GM18502 (cell line): ENCODE results near the gene HPX.
A peak's percentile ranks its signal among the peaks of the same experiment; 100 is the strongest.

Source experiments
- ATAC-seq: cut with Tn5 transposase; IDR thresholded peaks from one replicate; pipeline ENCODE4 v1.9.1; 2021; ENCODE audit warnings: mild to moderate bottlenecking; ENCODE audit not compliant: unreplicated experiment, poor library complexity

Gene HPX, protein sequence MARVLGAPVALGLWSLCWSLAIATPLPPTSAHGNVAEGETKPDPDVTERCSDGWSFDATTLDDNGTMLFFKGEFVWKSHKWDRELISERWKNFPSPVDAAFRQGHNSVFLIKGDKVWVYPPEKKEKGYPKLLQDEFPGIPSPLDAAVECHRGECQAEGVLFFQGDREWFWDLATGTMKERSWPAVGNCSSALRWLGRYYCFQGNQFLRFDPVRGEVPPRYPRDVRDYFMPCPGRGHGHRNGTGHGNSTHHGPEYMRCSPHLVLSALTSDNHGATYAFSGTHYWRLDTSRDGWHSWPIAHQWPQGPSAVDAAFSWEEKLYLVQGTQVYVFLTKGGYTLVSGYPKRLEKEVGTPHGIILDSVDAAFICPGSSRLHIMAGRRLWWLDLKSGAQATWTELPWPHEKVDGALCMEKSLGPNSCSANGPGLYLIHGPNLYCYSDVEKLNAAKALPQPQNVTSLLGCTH

GRCh38 chr11:6440906-6441358 lies at the start of gene HPX:
TSS of gene HPX (minus strand) at chr11:6440987. CDS start at chr11:6440963, 24 bp downstream.
- ATAC-seq = no peak

DNA sequence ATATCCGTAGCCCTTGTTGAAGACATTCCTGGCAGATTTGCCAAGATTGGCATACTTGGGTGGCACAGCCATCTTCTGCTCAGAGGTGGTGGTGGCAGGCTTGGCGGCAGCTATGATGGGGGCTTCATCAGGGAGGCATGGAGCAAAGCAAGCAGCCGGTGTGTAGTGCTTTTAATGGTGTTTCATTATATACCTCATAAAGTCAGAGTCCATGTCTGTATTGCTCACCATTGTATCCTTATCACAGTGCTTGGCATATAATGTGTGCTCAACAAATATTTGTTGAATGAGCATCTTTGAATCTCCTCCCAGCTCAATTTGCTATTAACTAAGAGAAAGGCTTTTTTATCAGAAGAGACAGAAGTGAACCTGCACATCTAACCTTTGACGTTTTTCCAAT lies 48.5 kb upstream of the HPX start:
- no peak for ATAC-seq

GRCh38 chr11:6488821-6489220 lies 48.0 kb upstream of the HPX start:
- ATAC-seq = no peak

- ATAC-seq = no peak
Measured at GRCh38 chr11:6488342-6488741, 47.6 kb upstream of the HPX start.

DNA sequence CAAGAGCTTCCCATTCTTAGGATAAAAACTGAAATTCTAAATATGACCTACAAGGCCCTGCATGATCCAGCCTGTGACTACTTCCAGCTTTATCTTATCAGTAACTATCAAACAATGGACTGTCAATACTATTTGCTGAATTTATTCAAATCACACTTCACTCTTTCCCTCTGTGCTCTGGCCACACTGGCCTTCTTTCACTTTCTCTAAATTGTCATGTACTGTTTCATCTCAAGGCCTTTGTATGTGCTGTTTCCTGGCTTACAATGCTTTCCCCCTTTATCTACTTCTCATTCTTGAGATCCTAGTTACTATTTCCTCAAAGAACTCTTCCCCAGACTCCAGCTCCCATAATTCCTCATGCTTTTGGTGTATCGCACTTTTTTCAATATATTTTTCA lies 46.2 kb upstream of the HPX start:
- no peak for ATAC-seq

DNA sequence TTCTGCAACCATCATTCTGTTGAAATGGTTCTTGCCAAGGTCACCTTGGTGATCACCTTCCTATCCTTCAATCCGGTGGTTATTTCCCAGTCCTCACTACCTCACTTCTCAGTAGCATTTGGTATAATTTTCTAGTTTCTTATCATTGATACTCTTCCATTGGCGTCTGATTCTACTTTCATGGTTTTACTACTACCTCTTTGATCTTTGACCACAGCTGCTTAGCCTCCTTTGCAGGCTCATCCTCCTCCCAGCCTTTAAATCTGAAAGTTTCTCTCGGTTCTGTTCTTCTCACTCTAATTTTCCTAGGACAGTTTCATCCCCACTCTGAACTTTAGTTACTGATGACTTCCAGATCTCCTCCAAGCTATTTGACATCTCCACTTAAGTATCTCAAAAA lies 45.5 kb upstream of the HPX start:
- no peak for ATAC-seq

GRCh38 chr11:6485661-6486060 lies 44.9 kb upstream of the HPX start:
- no peak for ATAC-seq

DNA sequence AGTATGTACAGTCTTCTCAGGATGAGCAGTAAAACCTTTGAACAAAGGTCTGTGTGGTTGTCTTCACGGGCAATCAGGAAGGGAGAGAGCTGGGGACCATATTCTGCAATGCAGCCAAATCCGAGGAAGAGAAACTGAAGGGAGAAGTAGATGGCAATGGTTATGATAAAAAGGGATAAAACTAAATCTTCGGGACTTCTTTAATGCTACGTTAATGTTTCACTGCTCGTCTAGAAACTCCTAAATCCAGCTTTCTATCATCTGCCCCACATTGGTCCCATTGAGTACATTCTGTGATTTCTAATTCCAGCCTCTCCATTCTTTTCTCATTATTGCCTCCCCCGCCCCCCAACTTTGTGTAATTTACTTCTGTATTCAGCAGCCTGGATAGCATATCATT lies 42.2 kb upstream of the HPX start:
- ATAC-seq = no peak

GRCh38 chr11:6482441-6482840 lies 41.7 kb upstream of the HPX start:
- ATAC-seq = no peak

DNA sequence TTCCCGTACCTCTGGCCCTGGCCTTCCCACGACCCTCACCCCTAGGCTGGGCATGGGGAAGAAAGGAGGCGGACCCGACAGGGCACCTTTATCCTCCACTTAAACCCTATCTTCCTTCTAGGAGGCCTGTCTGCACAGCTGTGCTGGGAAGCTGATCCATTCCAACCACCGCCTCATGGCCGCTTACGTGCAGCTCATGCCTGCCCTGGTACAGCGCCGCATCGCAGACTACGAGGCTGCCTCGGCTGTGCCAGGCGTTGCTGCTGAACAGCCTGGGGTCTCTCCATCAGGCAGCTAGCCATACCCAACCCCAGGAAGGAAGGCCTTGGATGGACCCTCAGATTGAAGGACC lies 41.1 kb upstream of the HPX start:
- ATAC-seq = peak; percentile 2

DNA sequence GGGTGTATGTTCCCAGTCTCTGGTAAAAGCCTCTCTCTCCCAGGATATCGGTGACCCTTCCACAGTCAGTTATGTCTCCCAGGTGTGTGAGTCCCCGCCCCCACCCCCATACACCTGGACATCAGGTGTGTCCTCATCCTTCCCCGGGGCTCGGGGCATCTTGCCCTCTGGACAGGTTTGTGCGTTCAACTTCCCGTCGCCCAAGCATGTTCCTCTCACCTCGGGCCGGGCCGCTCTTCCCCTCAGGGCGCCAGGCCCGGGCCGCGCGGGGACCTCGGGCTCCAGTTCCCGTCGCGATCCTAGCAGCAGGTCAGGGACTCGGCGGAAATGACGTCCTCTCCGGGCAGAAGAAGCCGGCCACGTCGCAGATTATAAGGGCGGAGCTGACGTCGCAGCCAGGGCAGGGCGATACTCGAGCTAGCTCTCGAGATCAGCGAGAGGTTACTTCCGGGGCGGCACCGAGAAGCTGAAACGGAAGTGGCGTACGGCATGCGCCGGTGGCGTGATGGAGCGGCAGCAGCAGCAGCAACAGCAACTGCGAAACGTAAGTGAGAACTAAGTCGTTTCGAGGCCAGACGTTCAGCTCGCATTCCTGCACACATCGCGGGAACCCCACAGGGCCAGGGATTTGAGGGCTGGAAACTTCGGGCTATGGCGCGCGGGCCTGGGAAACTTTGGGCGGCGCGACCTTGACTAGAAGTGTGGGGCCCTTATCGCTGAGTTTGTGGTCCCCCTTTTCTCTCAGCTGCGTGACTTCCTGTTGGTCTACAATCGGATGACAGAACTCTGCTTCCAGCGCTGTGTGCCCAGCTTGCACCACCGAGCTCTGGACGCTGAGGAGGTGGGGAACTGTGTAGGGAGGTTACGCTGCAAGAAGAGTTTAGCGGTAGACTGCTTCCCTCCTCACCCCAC lies 40.5 kb upstream of the HPX start, which contains the start of the genes ARFIP2 and TIMM10B:
Gene ARFIP2 (minus strand): TSS at position 320 of the 912 bp plus-strand sequence. CDS start 910 bp downstream, outside the sequence.
Gene TIMM10B (plus strand): TSS at position 490 of the 912 bp plus-strand sequence. CDS start 16 bp downstream, at position 506.
- ATAC-seq = peak; percentile 99

GRCh38 chr11:6480299-6480914 lies 39.6 kb upstream of the HPX start:
- no peak for ATAC-seq

DNA sequence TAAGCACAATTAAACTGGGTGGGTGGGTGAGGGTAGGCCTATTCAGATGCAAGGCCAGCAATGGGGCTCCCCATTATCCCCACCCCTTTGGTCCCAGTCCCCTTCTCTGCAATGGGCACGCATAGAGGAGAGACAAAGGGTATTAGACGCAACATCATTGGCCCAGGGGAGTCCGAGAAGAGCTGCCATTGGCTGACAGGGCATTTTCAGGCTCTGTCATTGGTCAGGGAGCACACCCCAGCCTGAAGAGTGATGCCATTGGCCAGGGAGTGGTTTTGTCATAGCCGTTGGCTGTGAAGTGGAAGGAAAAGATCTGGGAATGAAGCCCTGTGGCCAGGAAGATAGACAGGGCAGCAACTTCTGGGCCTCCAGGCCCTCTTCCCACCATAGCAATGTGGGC lies 35.8 kb upstream of the HPX start:
- no peak for ATAC-seq

DNA sequence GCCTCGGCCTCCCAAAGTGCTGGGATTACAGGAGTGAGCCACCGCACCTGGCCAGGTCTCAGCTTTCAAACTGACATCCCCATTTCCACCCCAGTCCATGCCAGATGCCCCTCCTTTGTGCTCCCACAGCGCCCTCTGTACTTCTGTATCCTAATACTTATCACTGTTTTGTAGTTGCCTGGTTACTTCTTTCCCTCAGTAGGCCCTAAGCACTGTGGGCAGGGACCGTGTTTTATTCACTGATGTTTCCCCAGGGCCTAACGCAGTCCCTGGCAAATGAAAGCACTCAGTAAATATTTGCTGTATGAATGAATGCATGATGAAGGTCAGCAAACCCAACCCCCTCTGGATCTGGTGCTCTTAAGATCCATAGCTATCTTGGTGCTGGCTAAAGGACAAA lies 35.1 kb upstream of the HPX start:
- no peak for ATAC-seq

GRCh38 chr11:6474806-6475500 lies 34.2 kb upstream of the HPX start:
- no peak for ATAC-seq

GRCh38 chr11:6474413-6474792 lies 33.6 kb upstream of the HPX start:
- ATAC-seq = no peak

DNA sequence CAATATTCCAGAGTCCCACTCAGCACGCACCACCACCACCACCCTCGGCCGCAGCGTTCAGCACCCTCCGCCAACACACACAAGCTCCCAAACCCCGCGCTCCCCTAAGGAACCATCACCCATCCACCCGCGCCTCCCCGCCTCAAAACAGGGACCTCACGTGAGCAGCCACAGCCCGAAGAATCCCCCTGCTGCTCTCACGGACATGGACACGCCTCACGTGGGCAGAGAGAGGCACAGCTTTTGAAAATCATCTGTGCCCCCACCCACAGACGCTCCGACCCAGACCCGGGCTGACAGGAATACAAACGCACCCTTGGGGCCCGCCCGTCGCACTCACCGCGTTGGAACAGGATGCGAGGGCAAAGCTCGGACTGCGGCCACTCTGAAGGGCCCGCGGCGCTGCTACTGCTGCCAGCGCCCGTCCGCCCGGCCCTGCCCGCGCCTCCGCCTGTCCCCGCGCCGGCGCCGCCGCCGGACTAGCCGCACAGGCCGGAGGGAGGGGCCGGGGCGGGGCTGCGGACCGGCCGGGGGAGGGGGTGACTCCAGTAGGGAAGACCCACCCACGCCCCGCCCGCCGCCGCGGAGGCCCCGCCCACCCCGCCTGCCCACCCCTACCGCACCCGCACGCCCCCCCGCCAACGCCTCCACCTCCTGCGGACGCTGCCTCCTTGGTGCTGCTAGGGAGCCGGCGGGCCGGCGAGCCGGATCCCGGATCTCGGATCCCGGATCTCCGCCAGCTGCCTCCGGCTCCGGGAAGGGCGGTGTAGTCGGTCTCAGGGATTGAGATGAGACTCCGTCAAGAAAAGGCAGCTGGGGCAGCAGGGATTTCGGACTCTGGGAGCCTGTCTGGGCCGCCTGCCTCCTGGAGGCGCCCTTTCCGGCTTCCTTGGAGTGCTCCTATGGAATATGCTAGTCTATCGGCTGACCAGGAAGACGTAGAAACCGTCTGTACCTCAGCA lies 32.9 kb upstream of the HPX start, which contains the start of gene TRIM3:
Gene TRIM3 (minus strand): TSS at position 491 of the 962 bp plus-strand sequence. CDS start 8,246 bp downstream, outside the sequence.
- peak; percentile 61 for ATAC-seq

DNA sequence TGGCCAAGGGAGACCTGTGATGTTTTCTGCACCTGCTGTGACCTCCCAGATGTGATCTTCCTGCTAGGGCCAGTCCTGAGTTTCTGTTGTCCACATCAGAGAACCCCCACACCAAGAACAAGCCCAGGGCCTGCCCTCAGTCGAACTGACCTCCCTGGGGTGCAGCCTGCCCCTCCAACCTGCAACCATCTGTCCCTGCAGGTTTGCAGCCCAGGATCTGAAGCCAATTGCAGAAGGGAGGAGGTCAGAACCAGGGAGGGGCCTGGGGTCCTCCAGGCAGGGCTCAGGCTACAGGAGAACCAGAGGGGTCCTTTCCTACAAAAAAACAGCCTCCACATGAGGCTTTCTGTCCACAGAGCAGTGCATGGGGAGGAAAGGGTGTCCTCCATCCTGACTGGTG lies 32.1 kb upstream of the HPX start:
- ATAC-seq = no peak

GRCh38 chr11:6469599-6469998 lies 28.8 kb upstream of the HPX start:
- ATAC-seq = no peak
